Activated CD4-positive, CD25-positive, alpha-beta regulatory T cell treated with anti-CD3 and anti-CD28 coated beads, Interleukin-2, amount 50 U/mL, for 24 hours (primary cell): Measurements from ENCODE around the gene SLC51A.
"Not testable (repeated sequence)": the region's sequence is repeated elsewhere in the genome, so short reads cannot be mapped to it uniquely, and the experiment has no call there.

Experiments used
- ATAC-seq, 2 donors: fragments of 150-1000 bp; cut with Tn5 transposase; one replicate each; pipeline ENCODE4 v1.10.0; 2021; ENCODE audit warnings: mild to moderate bottlenecking in 1 of 2, moderate library complexity in 1 of 2

SLC51A gene

DNA sequence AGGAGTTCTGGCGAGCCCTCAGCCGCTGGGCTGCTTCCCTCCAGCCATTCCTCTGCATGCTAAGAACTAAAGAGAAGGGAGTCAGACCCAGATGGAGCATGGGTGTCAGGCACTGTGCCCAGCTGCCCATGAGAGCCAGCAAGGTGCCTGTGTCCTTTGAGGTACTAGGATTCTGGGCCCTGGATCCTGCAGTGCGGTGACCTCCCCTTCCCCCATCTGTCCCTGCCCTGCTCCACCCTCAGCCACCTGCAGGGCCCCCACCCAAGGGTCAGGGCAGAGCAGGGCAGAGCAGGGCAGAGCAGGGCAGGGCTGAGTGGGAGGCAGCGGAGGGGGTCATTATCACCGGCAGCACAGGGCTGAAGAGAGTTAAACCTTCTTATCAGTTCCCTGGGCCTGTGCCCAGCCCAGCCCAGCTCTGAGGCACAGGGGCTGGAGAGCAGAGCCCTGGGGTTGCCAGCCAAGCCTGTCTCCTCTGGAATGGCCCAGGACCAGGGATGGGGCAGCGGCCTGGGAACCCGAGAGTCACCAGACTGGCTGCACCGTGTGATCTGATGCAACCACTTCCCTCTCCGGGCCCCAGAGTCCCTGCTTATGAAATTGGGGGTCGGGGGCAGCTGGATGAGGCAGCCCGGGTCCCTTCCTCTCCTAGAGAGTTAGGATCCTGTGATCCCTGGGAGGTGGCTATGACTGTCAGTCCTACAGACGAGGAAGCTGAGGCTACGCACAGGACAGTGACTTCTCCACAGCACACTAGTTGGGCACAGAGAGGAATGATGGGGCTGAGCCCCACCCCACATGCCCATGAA is 22.4 kb upstream of the SLC51A start:
- ATAC-seq, result no peak

DNA sequence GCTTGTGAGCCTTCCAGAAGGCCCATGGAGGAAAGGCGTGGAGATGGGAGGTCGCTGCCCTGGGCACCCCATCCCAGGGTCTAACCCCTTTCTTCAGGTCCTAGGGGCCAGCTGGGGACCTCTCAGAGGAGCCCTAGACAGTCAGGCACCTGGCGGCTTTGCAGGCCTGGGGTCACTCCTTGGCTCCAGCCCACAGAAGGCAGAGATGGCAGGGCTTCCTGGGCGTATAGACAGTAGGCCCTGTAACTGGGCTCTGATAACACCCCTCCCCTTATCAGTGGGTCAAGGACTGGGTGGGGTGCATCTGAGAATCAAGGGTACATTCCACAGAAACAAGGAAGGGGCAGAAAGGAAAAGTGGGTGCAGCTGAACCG is 21.8 kb upstream of the SLC51A start:
- no peak for ATAC-seq

DNA sequence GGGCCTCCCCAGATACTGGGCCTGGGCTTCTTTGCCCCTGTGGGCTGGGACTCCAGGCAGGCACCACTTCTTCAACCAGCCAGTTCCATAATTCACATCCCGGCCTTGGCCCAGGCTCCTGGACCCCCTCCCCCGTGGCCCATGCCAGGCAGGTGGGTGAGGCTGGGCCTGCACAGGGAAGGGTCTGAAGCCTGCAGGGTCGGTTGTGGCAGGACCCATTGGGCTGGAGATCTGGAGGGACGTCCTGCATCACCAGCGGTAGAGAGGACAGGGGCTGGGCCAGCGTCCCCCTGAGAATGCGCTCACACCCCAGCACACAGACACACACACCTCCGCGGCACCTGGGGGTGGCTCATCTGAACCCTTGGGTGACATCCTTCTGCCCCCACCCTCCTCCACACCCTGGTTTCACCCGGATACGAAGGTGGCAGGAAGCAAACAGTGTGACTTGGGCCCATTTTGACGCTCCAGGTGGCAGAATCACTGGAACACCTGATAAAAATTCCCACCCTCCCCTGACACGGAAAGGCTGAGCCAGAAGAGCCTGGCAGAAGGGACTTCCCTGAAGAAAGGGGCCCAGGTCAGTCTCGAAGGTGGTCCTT is 20.6 kb upstream of the SLC51A start:
- ATAC-seq, result no peak

DNA sequence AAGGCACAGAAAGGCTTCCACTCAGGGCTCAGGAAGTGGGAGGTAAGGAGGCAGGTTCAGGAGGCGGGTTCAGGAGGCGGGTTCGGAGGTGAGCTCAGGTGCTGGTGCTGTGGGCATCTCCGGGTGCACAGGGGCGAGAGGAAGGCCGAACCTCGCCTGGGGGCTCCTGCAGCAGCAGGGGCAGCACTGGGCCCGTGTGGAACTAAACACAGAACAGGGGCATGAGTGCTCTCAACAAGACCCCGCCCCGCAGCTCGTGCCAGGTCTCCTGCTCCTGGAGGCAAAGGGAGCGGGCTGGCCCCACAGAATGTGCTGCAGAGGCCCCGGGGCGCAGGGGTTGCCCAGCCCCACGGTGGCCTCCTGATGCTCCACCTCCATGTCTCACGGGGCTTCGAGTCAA is 18.8 kb upstream of the SLC51A start:
- ATAC-seq, result no peak

DNA sequence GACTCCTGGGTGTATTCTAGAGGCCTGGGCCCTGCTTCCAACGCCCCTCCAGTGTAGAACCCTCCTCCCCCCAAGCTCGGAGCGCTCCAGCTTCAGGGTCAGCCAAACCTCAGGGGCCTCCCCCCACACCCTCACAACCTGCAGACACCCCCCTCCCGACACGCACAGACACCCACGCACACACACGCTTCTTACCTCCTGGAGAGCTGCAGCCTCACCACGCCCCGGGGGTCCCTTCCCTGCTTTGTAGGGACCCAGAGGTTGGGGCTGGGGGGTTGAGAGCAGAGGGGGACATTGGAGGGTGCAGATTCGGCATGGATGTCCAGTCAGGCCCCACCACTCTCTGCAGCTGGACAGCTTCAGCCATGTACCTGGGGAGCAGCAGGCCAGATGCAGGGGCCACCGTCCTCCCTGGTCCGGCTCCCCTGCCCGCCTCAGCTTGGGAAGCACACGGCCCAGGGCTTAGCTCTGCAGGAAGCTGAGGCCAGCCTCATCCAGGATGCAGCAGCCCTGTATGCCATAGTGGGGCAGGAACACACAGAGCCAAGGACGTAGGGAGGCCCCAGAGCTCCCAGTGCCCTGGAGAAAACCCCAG is 18.2 kb upstream of the SLC51A start:
- ATAC-seq, result no peak

DNA sequence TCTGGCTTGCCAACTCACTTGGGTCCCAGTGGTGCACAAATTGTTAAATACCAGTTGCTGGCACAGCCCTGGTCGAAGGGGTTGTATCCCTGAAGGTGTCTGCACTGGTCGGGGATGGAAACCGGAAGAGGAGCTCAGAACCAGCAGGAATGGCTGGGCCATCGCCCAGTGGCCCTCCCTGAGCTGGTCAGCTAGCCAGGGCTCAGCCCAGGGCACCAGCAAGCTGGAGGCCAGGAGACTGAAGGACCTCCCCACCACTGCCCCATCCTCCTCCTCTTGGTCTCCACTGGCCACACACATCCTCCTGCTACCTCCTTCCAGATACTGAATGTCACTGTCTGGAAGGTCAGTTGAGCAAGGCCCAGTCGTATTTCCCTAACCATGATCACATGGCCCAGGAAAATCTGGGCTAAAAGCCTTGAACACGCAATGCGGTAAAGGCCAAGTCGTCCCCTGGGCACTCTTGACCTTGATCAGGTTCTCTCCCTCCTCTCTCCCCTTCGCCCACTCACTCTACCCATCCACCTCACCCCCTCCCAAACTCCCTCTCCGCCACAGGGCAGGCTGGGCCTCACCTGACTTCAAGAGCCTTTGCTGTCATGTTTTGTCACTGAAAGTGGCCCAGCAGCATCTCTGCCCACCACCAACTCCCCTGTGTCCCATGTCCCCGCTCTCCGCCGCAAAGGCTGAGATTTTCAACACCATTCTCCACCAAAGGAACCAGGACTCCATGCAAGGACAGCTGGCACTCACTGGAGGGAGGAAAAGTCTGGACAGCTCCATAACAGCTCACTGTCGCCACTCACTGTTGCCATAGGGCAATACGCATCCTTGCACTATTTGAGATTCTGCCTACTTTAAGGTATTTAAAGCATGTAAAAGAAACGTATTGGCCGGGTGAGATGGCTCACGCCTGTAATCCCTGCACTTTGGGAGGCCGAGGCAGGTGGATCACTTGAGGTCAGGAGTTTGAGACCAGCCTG is 17.3 kb upstream of the SLC51A start:
- no peak for ATAC-seq

DNA sequence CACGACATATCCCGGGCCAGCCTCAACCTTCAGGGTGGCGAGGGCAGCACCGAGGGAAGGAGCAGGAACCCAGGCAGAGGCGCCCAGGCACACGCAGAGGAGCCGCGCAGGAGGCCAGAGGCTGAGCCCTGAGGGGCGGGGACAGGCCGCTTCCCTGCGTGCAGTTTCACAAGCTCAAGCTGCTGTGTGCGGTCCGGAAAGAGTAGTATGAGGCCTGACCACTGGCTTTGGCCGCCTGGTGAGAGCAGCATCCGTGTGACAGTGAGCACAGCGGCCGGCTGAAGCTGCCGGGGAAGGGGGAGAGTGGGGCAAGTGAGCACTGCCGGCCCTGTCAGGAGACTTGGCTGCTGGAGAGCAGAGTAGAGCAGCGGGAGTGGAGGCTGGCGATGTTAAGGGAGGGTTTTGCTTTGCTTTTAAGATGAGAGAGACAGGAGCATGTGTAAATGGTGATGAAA is 13.8 kb upstream of the SLC51A start:
- peak in 1 of 2 donors; percentile 21 for ATAC-seq

DNA sequence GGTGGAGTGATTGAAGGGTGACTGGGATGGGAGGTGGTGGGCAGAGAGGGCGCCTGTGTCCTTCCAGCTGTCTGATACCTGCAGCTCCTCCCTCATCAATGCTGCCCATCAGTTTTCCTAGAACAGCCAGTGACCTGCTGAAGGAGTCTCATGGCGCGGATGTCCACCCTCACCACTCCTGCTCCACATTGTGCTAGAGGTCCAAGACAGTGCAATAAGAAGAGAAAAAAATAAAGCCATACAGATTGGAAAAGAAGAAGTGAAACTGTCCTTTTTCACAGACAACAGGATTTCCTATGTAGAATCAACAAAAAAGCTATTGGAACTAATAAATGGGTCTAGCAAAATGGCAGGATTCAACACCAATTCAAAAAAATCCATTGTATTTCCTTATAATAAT is 12.5 kb upstream of the SLC51A start:
- ATAC-seq, result no peak

DNA sequence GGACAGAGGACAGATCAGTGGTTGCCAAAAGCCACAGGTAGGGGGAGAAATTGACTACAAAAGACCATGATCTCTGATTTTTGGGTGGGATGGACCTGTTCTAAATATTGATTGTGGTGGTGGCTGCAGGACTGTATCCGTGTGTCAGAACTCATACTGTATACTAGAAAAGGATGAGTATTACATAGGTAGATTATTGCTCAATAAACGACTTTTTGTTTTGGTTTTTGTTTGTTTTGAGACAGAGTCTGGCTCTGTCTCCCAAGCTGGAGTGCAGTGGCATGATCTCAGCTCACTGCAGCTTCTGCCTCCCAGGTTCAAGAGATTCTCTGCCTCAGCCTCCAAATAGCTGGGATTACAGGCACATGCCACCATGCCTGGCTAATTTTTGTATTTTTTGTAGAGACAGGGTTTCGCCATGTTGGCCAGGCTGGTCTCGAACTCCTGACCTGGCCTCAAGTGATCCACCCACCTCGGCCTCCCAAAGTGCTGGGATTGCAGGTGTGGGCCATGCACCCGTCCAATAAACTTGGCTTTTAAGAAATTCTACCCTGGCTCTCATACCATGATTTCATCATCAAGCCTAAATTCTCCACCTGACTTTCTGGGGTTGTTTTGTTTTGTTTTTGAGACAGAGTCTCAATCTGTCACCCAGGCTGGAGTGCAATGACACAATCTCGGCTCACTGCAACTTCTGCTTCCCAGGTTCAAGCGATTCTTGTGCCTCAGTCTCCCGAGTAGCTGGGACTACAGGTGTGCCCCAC is 10.7 kb upstream of the SLC51A start:
- not testable (repeated sequence) for ATAC-seq

DNA sequence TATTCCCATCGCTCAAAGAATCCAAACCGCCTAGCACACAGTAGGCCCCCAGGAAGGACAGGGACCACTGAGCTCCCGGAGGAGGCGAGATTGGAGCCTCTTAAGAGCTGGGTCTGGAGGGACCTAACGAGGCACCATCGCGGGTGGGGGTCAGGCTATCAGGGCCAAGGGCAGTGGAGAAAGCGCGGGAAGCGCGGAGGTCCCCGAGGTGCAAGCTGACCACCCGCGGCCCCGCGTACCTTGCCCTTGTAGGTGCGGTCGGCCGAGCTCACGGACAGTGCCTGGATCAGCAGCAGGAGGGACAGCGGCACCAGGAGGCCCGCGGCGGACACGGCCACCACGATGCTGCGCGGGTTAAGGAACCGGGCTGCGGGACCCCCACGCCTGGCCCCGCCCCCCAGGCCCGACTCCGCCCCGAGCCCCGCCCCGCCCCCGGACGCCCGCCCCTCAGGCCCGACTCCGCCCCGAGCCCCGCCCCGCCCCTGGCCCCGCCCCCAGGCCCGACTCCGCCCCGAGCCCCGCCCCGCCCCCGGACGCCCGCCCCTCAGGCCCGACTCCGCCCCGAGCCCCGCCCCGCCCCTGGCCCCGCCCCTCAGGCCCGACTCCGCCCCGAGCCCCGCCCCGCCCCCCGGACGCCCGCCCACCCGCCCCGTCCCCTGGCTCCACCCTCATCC is 9.0 kb upstream of the SLC51A start:
- ATAC-seq, result peak; percentile 12 to 13

DNA sequence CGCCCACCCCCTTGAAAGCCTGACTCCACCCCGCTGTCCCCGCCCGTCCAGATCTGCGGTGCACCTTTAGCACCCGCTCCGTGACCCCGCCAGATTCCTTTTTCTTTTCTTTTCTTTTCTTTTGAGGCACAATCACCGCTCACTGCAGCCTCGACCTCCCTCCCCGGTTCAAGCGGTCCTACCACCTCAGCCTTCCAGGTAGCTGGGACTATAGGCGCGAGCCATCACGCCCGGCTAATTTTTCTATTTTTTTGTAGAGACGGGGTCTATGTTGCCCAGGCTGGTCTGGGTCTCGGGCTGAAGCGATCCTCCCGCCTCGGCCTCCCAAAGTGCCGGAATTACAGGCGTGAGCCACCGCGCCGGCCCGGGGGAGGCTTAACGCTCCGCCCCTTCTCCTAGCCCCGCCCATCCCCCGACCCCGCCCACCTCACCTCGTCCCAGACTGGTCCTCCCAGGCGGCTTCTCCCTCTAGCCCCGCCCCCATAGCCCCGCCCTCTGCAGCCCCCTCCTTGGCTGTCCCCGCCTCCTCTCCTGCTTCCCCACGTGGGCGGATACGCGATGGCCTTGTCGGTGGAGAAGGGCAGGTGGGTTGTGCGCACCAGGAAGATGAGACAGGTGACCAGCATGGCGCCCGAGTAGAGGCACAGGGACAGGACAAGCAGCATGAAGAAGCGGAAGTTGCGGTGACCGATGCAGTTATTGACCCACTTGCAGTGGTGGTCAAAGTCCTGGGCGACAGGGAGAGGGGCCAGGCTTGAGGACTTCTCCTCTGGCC is 8.3 kb upstream of the SLC51A start:
- ATAC-seq, result peak; percentile 44 to 52

DNA sequence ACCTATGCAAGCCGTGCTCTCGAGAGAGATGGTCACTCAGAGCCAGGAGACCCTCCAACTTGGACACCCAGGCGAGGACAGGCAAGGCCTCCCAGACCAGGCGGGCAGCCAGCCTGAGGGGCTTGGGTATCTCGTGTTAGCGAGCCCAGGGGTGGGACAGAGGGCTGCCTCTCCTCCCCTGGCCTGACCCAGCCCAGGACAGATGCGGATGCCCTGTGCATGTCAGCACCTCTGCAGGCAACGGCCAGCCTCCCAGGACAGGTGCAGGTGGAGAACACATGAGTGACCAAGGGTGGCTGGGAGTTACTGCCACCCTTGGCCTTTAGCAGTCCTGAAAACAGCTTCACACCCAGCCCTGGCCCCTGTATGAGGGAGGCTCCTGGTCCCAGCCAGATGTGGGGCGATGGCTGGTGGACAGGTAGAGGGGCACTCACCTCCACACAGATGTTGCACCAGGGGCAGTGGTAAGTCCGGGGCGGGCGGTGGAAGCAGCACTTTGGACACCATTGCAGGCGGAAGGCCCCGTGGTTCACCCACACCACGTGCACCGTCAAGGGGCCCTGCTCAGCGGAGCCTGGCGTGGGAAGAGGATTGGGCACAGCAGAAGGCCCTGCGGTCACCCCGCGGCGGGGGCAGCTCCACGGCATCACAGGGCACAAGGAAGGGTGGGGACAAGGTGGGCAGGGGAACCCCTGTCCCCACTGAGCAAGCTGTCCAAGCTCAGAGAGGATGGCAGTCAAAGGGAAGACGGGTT is 7.2 kb upstream of the SLC51A start:
- no peak for ATAC-seq

DNA sequence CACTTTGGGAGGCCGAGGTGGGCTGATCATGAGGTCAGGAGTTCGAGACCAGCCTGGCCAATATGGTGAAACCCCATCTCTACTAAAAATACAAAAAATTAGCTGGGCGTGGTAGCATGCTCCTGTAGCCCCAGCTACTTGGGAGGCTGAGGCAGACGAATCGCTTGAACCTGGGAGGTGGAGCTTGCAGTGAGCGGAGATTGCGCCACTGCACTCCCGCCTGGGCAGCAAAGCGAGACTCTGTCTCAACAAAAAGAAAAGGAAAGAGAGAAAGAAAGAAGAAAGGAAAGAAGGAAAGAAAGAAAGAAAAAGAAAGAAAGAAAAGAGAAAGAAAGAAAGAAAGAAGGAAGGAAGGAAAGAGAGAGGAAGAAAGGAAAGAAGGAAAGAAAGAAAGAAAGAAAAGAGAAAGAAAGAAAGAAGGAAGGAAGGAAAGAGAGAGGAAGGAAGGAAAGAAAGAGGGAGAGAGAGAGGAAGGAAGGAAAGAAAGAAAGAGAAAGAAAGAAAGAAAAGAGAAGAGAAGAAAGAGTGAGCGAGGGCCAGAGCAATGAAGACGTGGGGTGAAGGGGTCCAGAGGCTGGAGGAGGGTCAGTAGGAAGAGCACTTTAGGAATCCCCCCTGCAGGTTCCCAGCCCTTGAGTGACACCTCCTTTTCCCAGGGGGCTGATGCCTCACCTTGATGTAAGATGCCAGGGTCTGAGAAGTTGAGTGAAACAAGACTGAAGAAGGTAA is 6.2 kb upstream of the SLC51A start:
- ATAC-seq, result not testable (repeated sequence)

DNA sequence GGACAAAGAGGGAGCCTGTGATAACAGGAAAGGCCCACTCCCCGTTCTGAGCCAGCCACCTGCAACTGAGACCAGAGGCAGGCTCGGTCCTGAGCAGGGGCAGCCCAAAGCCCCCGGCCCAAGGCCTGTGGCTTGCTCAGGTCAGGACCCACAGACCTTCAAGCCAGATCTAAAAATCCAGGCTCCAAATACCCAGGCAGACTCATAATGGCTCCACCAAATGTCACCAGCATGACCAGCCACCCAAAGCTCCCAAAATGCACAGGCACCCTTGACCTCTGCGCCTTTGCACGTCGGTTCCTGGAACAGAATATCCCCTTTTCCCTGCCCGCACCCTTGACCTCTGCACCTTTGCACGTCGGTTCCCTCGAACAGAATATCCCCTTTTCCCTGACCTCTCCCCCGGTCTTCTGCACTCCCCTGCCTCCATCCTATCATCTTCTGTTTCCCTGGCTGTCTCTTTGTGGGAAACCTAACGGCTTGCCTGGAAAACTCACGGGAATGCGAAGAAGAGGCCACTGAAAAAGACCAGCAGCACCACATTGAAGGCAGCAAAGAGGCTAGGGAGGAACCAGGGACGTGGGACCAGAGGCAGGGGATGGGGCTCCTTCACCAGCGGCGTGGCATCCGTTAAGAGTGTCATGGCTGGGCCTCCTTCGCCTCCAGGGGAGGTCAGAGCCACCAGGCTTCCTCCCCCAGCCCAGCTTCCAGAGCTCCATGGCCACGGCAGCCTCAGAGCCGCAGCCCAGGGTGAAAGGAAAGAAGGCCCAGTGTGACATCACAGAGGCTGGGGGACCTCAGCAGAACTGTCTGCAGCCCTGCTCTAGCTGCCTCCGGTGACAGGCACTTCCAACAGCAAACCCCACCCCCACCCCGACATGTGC is 5.4 kb upstream of the SLC51A start, which contains the start of gene ZDHHC19:
TSS of gene ZDHHC19 (minus strand) at position 728 of the 884 bp plus-strand sequence. CDS start at position 643, 85 bp downstream.
- ATAC-seq, result no peak

DNA sequence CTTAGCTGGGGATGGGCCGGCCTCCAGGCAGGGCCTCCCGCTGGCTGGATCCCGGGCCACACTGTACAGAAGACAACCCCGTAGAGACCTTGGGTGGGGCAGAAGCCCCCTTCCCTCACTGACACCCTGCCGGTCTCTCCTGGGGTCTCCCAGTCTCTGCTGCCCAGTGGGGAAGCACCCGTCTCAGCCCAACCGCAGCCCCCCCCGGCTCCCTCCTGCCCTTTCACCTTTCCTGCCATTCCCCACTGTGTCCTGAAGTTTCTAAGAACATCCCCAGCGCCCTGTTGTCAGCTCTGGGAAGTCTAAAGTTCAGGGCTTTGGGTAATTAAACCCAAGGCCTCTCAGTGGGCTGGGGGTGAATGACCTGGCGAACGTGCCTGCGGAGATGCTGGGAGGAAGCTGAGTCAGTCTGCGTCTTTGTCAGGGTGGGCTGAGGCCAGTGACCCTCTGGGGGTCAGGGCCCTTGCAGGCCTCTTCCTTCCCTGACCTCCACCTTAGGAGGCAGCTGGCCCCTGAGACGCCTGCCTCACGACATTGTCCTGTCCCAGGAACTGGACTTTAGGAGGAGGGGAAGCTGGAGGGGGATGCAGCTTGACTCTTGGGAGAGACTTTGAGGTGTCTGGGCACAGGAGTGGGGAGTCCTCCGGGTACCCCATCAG is 1.4 kb upstream of the SLC51A start:
- no peak for ATAC-seq

DNA sequence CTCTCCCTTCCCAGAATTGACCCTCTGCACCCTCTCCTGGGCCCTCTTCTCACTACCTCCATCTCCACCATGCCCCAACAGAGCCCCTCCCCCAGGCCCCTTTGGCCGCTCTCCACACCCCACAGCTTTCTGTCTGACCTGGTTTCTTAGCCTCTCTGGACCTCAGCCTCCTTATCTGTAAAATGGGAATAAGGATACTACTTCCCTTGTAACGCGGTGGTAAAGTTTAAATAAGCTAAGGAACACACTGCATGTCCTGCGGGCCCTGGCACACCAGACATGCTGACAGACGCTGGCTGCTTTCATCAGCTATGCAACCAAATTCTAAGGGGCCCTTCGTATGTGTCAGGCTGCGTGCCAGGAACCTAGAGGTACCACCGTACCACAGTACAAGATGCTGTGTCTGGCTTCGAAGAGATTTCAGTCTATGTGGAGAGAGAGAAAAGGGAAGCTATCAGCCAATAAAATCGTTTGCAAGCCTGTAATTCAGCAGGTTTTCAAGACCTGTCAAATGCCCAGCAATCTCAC is 777 bp upstream of the SLC51A start:
- ATAC-seq, result no peak

DNA sequence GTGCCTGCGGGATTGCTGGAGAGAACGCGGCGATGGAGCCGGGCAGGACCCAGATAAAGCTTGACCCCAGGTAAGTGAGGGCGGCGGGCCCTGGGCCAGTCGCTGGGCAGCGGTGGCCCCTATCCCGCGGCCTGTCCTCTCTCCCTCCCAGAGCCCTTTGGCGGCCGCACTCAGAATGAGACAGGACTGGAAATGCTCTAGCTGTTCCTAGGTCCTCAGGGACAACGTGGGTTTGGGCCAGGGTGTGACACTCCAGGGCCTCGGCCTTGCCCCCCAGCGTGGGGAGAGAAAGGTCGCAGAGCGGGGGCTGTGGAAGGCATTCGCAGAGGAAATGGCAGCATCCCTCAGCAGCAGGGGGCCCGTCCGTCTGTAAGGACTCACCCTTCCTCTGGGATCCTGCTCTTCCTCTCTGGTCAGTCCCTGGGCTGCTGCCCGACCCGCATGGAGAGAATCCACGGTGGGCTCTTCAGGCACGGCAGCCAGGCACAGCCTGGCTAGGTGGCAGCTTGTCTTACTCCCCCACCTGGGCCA is 412 bp downstream of the SLC51A start:
- no peak for ATAC-seq
